K562 (cell line): ENCODE data around the gene AGO4. TPM values are rescaled to one million over a fixed set of nuclear protein-coding genes. Genes with fewer than 3 reads are reported as not detected.
A peak's percentile ranks its signal among the peaks of the same experiment; 100 is the strongest.

Experiments
- ARID3B ChIP-seq: fragments of 250-450 bp; sonication (Bioruptor Pico); IDR thresholded peaks from 2 replicates; pipeline ENCODE4 v1.4.0; 2020; ENCODE audit warnings: borderline replicate concordance
- DMBX1 ChIP-seq: fragments of 250-450 bp; sonication (Bioruptor Pico); IDR thresholded peaks from 2 replicates; pipeline ENCODE4 v1.8.0; 2022; ENCODE audit warnings: inconsistent platforms, mild to moderate bottlenecking, moderate library complexity, borderline replicate concordance
- EP400 ChIP-seq: fragments of 450-650 bp; IDR thresholded peaks from 2 replicates; pipeline ENCODE4 v1.6.1; 2017; ENCODE audit warnings: antibody characterized with exemption, mild to moderate bottlenecking, moderate library complexity
- HDAC2 ChIP-seq: fragments of 450-650 bp; IDR thresholded peaks from 2 replicates; pipeline ENCODE4 v1.6.1; 2016; ENCODE audit warnings: mild to moderate bottlenecking
- HDAC6 ChIP-seq: IDR thresholded peaks from 2 replicates; pipeline ENCODE4 v1.6.1; 2012; ENCODE audit warnings: low read depth, mild to moderate bottlenecking, control low read depth, inconsistent platforms, low read length, moderate library complexity
- HMG20B ChIP-seq: fragments of 250-450 bp; sonication (Bioruptor Pico); IDR thresholded peaks from 2 replicates; pipeline ENCODE4 v1.5.0; 2021; ENCODE audit warnings: mild to moderate bottlenecking
- MCM7 ChIP-seq, 2 experiments: fragments of 450-650 bp; IDR thresholded peaks; 2 replicates each; pipeline ENCODE4 v1.6.1; 2016 to 2018
- MEF2A ChIP-seq: IDR thresholded peaks from 2 replicates; pipeline ENCODE4 v1.6.1; 2011; ENCODE audit warnings: low read depth, mild to moderate bottlenecking, low read length, moderate library complexity; ENCODE audit not compliant: control insufficient read depth
- NCOA1 ChIP-seq: fragments of 450-650 bp; IDR thresholded peaks from 2 replicates; pipeline ENCODE4 v1.6.1; 2016; ENCODE audit warnings: low read depth
- NELFE ChIP-seq: IDR thresholded peaks from 2 replicates; pipeline ENCODE4 v1.6.1; 2011; ENCODE audit warnings: mild to moderate bottlenecking; ENCODE audit not compliant: insufficient read depth, insufficient read length
- NKRF ChIP-seq: fragments of 450-650 bp; IDR thresholded peaks from 2 replicates; pipeline ENCODE4 v1.6.1; 2016; ENCODE audit warnings: borderline replicate concordance
- SMARCE1 ChIP-seq: fragments of 450-650 bp; IDR thresholded peaks from 2 replicates; pipeline ENCODE4 v1.7.1; 2016; ENCODE audit warnings: mild to moderate bottlenecking
- U2AF1 ChIP-seq: fragments of 200-400 bp; formaldehyde crosslinking; optimal IDR thresholded peaks from 2 replicates; pipeline ENCODE3; 2017; ENCODE audit warnings: mild to moderate bottlenecking, low read depth, low read length, moderate library complexity
- ZC3H8 ChIP-seq: fragments of 450-650 bp; IDR thresholded peaks from 2 replicates; pipeline ENCODE4 v1.6.1; 2017
- ZKSCAN8 ChIP-seq: fragments of 200-800 bp; sonication (Bioruptor generic); IDR thresholded peaks from 2 replicates; pipeline ENCODE4 v1.6.1; 2016; ENCODE audit warnings: missing genetic modification characterization, missing compliant biosample characterization
- ZNF740 ChIP-seq, 3 experiments: fragments of 200-800 bp in 1 of 3; sonication (Bioruptor generic) in 1 of 3; sonication (generic) in 1 of 3; formaldehyde crosslinking in 1 of 3; IDR thresholded peaks; 2 replicates each; pipeline versions ENCODE4 v1.6.1 to v1.8.0; 2016 to 2022; ENCODE audit warnings: mild to moderate bottlenecking in 2 of 3, missing compliant biosample characterization in 2 of 3, missing genetic modification characterization in 2 of 3, missing genetic modification reagents in 1 of 3
- polyA plus RNA-seq, 8 experiments: library from polyadenylated mRNA; depleted of rRNA in 4 of 8; stranded (reverse) in 5 of 8; unstranded in 3 of 8; fragments of >200 nt; fragmentation: Nextera tagmentation in 2 of 8; fragmentation: Illumina TruSeq in 1 of 8; extraction: Ambion mirVana in 2 of 8; extraction: Trizol in 1 of 8; gene quantifications; 2 replicates each; pipeline versions ENCODE4 v1.2.1 to v1.2.3, GENCODE V29; 2011 to 2014; ENCODE audit warnings: inconsistent platforms in 1 of 8, missing spikeins in 1 of 8
- total RNA-seq, 7 experiments: library from RNA; depleted of rRNA in 6 of 7; stranded (reverse); fragments of >200 nt in 6 of 7; fragmentation: Illumina TruSeq in 2 of 7; extraction: Trizol in 2 of 7; gene quantifications; 2 replicates each; pipeline versions ENCODE4 v1.2.1 to v1.2.3, GENCODE V29; 2011 to 2021; ENCODE audit warnings: low replicate concordance in 1 of 7
- TF ChIP-seq, protein P1 (sequence below): fragments of 250-450 bp; sonication (Bioruptor Pico); IDR thresholded peaks from 2 replicates; pipeline ENCODE4 v1.4.0; 2020
- TF ChIP-seq, protein P2 (sequence below): fragments of 250-450 bp; sonication (Bioruptor Pico); IDR thresholded peaks from 2 replicates; pipeline ENCODE4 v1.9.0; 2021; ENCODE audit warnings: mild to moderate bottlenecking

The AGO4 gene
- total and polyA plus RNA-seq, 9 of the 15 experiments (the other 6 are each of a cell fraction or from before 2014, with no cell fraction given) = 1.3 to 10.5 (median 6.5) TPM

DNA sequence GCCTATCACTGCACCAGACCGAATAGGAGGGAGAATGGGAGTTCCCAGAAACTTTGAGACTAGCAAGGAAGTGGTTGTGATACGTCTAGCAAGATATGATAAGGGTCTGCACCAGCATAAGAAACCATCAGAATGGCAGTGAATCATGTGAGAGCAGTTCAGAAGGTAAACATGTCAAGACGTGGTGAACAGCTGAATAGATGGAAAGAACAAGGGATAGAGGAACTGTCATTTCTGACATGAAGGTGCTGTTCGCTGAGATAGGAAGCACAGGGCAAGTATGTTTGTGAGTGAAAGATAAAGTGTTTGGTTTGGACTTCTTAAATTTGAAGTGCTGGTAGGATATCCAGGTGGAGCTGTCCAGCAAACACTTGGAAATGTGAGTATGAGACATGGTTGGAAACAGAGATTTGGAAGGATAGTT, 74.0 kb downstream of the AGO4 start (continued):
- TF ChIP-seq NKRF (peak; percentile 94), HDAC2 (peak; percentile 97), NELFE (no peak), SMARCE1 (peak; percentile 74), ZKSCAN8 (CRISPR knock-in tag) (no peak; the same call in 1 of the 2 replicates), NCOA1 (peak; percentile 81), ZC3H8 (no peak), ARID3B (CRISPR knock-in tag) (no peak), U2AF1 (no peak), ZNF740 (CRISPR knock-in tag; IDR thresholded peaks at IDR 0.05) (no peak), ZNF740 (tag; IDR thresholded peaks at IDR 0.05) (no peak), HDAC6 (no peak), MEF2A (no peak), HMG20B (CRISPR knock-in tag) (no peak), EP400 (0 out of 2 replicates have a peak, but pooled peaks have one; percentile 18), DMBX1 (peak; percentile 39; the same call in 1 of the 2 replicates), MCM7 (IDR thresholded peaks at IDR 0.05) (no peak)
- TF ChIP-seq, protein P1, sequence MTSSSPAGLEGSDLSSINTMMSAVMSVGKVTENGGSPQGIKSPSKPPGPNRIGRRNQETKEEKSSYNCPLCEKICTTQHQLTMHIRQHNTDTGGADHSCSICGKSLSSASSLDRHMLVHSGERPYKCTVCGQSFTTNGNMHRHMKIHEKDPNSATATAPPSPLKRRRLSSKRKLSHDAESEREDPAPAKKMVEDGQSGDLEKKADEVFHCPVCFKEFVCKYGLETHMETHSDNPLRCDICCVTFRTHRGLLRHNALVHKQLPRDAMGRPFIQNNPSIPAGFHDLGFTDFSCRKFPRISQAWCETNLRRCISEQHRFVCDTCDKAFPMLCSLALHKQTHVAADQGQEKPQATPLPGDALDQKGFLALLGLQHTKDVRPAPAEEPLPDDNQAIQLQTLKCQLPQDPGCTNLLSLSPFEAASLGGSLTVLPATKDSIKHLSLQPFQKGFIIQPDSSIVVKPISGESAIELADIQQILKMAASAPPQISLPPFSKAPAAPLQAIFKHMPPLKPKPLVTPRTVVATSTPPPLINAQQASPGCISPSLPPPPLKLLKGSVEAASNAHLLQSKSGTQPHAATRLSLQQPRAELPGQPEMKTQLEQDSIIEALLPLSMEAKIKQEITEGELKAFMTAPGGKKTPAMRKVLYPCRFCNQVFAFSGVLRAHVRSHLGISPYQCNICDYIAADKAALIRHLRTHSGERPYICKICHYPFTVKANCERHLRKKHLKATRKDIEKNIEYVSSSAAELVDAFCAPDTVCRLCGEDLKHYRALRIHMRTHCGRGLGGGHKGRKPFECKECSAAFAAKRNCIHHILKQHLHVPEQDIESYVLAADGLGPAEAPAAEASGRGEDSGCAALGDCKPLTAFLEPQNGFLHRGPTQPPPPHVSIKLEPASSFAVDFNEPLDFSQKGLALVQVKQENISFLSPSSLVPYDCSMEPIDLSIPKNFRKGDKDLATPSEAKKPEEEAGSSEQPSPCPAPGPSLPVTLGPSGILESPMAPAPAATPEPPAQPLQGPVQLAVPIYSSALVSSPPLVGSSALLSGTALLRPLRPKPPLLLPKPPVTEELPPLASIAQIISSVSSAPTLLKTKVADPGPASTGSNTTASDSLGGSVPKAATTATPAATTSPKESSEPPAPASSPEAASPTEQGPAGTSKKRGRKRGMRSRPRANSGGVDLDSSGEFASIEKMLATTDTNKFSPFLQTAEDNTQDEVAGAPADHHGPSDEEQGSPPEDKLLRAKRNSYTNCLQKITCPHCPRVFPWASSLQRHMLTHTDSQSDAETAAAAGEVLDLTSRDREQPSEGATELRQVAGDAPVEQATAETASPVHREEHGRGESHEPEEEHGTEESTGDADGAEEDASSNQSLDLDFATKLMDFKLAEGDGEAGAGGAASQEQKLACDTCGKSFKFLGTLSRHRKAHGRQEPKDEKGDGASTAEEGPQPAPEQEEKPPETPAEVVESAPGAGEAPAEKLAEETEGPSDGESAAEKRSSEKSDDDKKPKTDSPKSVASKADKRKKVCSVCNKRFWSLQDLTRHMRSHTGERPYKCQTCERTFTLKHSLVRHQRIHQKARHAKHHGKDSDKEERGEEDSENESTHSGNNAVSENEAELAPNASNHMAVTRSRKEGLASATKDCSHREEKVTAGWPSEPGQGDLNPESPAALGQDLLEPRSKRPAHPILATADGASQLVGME (CRISPR knock-in tag) = no peak
- TF ChIP-seq, protein P2, sequence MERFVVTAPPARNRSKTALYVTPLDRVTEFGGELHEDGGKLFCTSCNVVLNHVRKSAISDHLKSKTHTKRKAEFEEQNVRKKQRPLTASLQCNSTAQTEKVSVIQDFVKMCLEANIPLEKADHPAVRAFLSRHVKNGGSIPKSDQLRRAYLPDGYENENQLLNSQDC (CRISPR knock-in tag) = no peak
